Skeletal muscle tissue (tissue), 4 donors: ENCODE data around the gene OARD1. TPM values are rescaled to one million over a fixed set of nuclear protein-coding genes. Genes with fewer than 3 reads are reported as not detected.

ENCODE experiments used
- H3K27ac ChIP-seq: one replicate; pipeline ENCODE4 v1.7.0; 2013; ENCODE audit warnings: mild to moderate bottlenecking, low read depth, low read length, inconsistent platforms
- H3K27me3 ChIP-seq, 3 donors: one replicate each; pipeline ENCODE4 v1.7.0; 2013; ENCODE audit warnings: low read length in 3 of 3; ENCODE audit not compliant: control insufficient read depth in 3 of 3, insufficient read depth in 3 of 3
- H3K36me3 ChIP-seq, 3 donors: one replicate each; pipeline ENCODE4 v1.7.0; 2013; ENCODE audit warnings: low read length in 3 of 3; ENCODE audit not compliant: control insufficient read depth in 3 of 3, insufficient read depth in 3 of 3
- H3K4me1 ChIP-seq, 3 donors: one replicate each; pipeline ENCODE4 v1.7.0; 2013; ENCODE audit warnings: low read length in 3 of 3, mild to moderate bottlenecking in 3 of 3; ENCODE audit not compliant: control insufficient read depth in 3 of 3, insufficient read depth in 3 of 3
- H3K4me3 ChIP-seq, 3 donors: one replicate each; pipeline ENCODE4 v1.7.0; 2013; ENCODE audit warnings: low read length in 3 of 3
- H3K9ac ChIP-seq, 3 donors: one replicate each; pipeline ENCODE4 v1.7.0; 2013; ENCODE audit warnings: low read length in 3 of 3, mild to moderate bottlenecking in 3 of 3, moderate library complexity in 2 of 3, low read depth in 1 of 3
- H3K9me3 ChIP-seq, 3 donors: one replicate each; pipeline ENCODE4 v1.7.0; 2013; ENCODE audit warnings: low read length in 3 of 3; ENCODE audit not compliant: control insufficient read depth in 3 of 3
- total RNA-seq: library from RNA; depleted of rRNA; stranded (reverse); fragments of >200 nt; gene quantifications from one replicate; pipeline ENCODE4 v1.2.3, GENCODE V29; 2014
- donor health status: Osteomylitis.

OARD1 gene
- total RNA-seq, 1 donor from 2014 or later = 10.4 TPM

DNA sequence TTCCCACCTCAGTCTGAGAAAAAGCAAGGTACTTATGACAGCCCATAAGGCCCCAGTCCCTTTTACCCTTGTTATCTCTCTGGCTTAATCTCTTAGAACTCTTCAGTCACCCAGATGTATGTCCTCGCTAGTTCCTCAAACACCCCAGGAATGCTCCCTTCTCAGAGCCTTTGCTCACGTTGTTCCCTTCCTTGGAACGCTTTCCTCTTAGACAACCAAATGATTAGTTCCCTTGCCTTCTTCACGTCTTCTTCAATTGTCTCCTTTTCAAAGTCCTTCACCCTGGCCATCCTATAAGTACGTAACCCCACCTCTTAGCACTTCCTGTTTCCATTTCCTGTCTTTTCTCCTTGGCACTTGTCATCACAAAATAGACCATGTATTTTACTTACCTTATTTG is 20.3 kb downstream of the OARD1 start:
- Histone ChIP-seq H3K36me3 (peaks cover 8 to 30% (median 10%) of the 10 kb centered on the region in 3 donors), H3K9ac (peak overlapping the region; percentile 2 to 73 (median 29)), H3K27ac (peak overlapping the region; percentile 94), H3K9me3 (no peaks in the 10 kb centered on the region), H3K4me1 (peaks cover 52 to 65% (median 55%) of the 10 kb centered on the region in 3 donors), H3K27me3 (no peaks in the 10 kb centered on the region), H3K4me3 (peak overlapping the region in 1 of 3 donors; percentile 2)

DNA sequence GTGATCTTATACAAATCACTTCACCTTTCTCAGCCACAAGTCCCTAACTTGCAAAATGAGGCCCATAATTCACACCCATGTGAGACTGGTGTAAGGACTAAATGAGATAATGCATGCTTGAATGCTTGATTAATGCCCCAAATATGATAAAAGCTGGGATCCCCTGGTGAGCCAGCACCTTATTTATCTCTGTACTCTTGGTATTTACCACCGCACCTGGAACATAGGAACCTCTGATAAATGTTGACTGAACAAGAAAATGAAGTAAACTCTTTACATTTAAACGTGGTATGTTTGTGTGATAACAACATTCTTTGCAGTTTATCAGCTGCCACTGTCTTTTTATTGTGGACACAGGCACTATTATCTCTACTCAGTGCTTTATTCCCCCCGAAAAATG is 21.6 kb downstream of the OARD1 start:
- H3K4me1 ChIP-seq = peaks cover 62 to 73% (median 64%) of the 10 kb centered on the region in 3 donors
- H3K9ac ChIP-seq = peak overlapping the region in 1 of 3 donors; percentile 35
- peak overlapping the region in 1 of 3 donors; percentile 44 for H3K4me3 ChIP-seq
- peaks cover 3 to 20% (median 5%) of the 10 kb centered on the region in 3 donors for H3K36me3 ChIP-seq
- H3K27me3 ChIP-seq = no peaks in the 10 kb centered on the region
- H3K27ac ChIP-seq = no peak overlapping the region
- H3K9me3 ChIP-seq = no peaks in the 10 kb centered on the region

DNA sequence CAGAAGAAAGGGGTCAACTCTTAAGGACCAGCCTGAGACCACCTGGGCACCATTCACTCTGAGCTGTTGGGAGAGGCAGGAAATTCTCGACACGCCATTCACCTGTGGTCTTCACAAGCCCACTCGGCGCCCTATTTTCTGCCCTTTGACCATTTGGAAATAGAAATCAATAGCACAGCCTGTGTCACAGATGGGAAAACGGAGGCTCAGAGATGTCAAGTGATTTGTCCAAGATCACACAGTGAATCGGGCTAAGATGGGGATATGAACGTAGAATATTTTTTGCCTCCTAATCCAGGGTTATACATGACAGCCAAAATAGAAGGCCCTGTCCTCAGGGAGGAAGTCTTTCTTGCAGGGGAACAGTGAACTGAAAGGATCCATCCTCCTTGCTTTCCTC is 22.2 kb downstream of the OARD1 start:
- peak overlapping the region; percentile 35 to 69 (median 45) for H3K9ac ChIP-seq
- H3K4me1 ChIP-seq = peaks cover 62 to 75% (median 69%) of the 10 kb centered on the region in 3 donors
- H3K27me3 ChIP-seq = no peaks in the 10 kb centered on the region
- no peaks in the 10 kb centered on the region for H3K9me3 ChIP-seq
- H3K36me3 ChIP-seq = peaks cover 0 to 15% (median 3%) of the 10 kb centered on the region in 3 donors
- H3K27ac ChIP-seq = peak overlapping the region; percentile 79
- H3K4me3 ChIP-seq = peak overlapping the region; percentile 26 to 44 (median 35)

DNA sequence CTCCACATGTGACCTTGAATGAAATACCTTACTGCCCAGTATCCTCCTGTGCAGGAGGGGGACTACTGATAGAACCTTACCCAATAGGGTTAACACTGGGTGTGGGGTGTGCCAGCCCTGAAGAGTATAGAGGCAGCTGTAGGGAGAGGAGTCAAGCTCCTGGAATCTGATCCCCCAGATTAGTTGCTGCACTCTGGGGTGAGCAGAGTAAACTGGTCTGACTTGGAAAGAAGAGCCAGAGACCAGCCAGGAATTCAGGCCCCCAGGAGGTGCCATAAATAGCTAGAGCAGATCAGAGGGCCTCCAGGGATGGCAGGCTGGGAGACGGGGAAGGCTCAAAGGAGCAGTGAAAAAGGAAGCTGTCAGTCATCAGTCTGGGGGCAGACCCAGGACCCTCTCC is 22.6 kb downstream of the OARD1 start:
- peak overlapping the region; percentile 79 for H3K27ac ChIP-seq
- H3K4me1 ChIP-seq = peaks cover 62 to 75% (median 69%) of the 10 kb centered on the region in 3 donors
- H3K36me3 ChIP-seq = peaks cover 0 to 10% (median 0%) of the 10 kb centered on the region in 3 donors
- peak overlapping the region; percentile 35 to 69 (median 45) for H3K9ac ChIP-seq
- H3K27me3 ChIP-seq = no peaks in the 10 kb centered on the region
- H3K4me3 ChIP-seq = peak overlapping the region; percentile 26 to 44 (median 35)
- H3K9me3 ChIP-seq = no peaks in the 10 kb centered on the region

DNA sequence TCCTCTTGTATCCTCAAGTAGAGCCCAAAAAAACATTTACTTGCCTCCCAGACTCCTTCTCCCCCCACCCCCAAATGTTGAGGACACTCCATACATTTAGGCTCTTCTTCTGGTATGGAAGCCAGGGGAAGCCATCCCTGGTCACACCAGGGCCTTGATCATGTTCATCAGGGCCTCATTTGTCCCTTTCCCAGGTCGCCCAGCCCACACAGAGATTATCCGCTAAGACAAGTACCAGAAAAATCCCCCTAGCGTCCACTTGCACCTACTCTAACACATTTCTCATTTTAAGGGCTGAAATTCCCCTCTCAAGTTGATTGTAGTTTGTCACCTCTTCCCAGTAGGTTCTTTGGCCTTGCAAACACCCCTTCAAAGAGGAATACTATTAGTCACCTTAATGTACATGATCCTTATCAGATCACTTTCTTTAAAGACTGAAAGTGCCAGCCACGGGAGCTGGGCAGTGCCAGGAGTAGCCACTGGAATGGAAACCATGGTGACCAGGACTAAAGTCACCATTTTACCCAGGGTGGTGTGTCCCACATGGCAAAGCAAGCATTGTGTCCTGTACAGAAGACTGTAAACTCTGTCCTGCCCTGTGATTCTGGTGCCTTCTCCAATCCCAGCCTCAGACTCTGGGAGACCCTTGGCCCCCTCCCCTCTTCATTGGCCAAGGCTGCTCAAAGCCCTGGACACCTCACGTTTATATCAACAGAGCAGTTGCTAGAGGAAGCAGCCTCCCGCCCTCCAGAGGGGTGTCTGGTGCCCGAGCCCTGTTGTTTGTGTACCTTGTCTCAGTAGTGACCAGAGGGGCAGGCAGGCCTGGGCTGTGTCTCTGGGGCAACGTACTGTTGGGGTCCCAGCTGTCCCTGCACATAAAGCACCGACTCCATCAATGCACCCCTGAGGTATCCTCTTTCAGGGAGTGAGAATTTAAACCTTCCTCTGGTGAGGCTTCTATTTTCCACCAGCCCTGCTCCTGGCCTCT is 24.1 kb downstream of the OARD1 start:
- Histone ChIP-seq H3K9me3 (no peaks in the 10 kb centered on the region), H3K36me3 (no peaks in the 10 kb centered on the region), H3K4me1 (peaks cover 62 to 75% (median 69%) of the 10 kb centered on the region in 3 donors), H3K4me3 (no peak overlapping the region), H3K27me3 (no peaks in the 10 kb centered on the region), H3K27ac (peak overlapping the region; percentile 79), H3K9ac (peak overlapping the region in 2 of 3 donors; percentile 35 to 57)

DNA sequence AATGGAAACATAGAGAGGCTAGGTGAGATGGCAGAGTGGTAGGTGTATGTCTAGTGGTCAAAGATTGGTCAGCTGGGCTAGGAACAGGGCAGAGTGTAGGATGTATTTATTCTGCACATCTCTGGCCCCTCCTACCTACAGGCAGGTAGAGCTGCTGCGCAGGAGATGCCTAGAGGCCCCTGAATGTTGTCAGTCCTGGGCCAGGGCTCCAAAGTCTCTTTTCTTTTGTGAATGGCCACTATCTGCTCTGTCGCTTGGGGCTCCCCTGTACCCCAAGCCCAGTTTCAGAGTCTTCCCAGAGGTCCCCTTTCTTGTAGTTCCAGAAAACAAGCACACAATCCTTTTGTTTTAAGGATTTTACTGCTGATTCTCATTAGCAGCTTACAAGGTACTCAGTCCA is 24.9 kb downstream of the OARD1 start:
- Histone ChIP-seq H3K27ac (no peak overlapping the region), H3K9me3 (no peaks in the 10 kb centered on the region), H3K4me1 (peaks cover 56 to 69% (median 63%) of the 10 kb centered on the region in 3 donors)

DNA sequence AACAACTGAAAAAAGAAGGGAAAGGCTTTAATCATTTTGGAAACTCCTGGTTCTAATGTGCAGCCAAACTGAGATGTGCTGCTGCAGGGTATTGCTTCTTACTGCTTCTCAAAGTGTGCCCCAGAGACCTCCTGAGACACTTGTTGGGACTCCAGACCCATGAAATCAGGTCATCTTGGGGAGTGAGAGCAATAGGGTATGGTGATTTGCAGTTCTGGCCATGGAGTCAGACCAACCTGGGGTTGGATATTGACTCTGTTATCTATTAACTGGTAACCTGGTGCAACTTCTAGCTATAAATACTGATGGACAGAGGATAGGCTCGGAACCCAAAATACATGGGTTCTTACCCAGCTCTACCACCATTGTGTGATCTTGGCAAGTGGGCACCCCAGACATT is 26.1 kb downstream of the OARD1 start:
- H3K27ac ChIP-seq = no peak overlapping the region
- H3K4me3 ChIP-seq = no peak overlapping the region
- H3K4me1 ChIP-seq = peaks cover 44 to 56% (median 52%) of the 10 kb centered on the region in 3 donors
- no peaks in the 10 kb centered on the region for H3K9me3 ChIP-seq
- H3K27me3 ChIP-seq = no peaks in the 10 kb centered on the region
- H3K36me3 ChIP-seq = no peaks in the 10 kb centered on the region
- no peak overlapping the region for H3K9ac ChIP-seq

More for the DNA sequence above, 24.9 kb downstream of the OARD1 start:
- no peak overlapping the region for H3K9ac ChIP-seq
- no peaks in the 10 kb centered on the region for H3K36me3 ChIP-seq
- H3K4me3 ChIP-seq = no peak overlapping the region
- no peaks in the 10 kb centered on the region for H3K27me3 ChIP-seq

DNA sequence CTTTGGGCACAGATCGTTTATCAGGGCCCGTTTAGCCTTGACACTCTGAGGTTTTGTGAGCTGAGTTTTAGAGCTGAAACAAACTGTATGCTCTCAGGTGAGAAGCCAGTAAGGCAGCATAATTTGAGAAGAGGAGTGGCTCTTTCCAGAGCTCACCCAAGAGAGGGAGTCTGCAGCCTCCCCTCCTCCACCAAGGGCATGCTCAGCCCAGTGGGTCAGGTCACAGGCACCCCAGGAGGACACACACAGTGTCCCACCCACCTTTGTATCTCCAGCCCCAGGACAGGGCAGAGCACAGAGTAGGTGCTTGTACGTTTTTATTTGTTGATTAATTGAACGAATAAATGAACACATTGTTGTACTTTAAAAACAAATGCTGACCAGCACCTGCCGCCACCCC is 26.5 kb downstream of the OARD1 start:
- peaks cover 42 to 54% (median 52%) of the 10 kb centered on the region in 3 donors for H3K4me1 ChIP-seq
- no peaks in the 10 kb centered on the region for H3K9me3 ChIP-seq
- H3K27me3 ChIP-seq = no peaks in the 10 kb centered on the region
- no peak overlapping the region for H3K9ac ChIP-seq
- H3K4me3 ChIP-seq = no peak overlapping the region
- no peaks in the 10 kb centered on the region for H3K36me3 ChIP-seq
- no peak overlapping the region for H3K27ac ChIP-seq

DNA sequence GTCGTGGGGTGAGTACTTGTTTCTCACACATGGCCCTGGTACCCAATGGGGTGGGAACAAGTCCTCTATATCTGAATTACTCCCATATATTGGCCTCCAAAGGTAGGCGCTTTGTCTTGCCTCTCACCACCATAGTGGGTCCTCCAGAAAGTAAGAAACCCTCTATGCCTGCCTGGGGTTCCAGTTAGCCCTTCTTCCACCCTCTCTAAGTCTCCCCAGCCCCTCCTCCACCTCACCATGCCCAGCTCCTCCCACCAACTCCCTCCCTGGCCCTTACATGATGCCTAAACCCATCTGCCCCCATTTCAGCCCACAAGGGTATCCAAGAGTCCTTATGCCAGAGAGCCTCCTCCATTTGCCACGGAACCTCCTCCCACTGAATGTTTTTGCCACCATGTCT is 29.0 kb downstream of the OARD1 start:
- no peaks in the 10 kb centered on the region for H3K36me3 ChIP-seq
- H3K9me3 ChIP-seq = no peaks in the 10 kb centered on the region
- no peaks in the 10 kb centered on the region for H3K27me3 ChIP-seq
- no peak overlapping the region for H3K9ac ChIP-seq
- no peak overlapping the region for H3K27ac ChIP-seq
- no peak overlapping the region for H3K4me3 ChIP-seq
- H3K4me1 ChIP-seq = peaks cover 23 to 48% (median 28%) of the 10 kb centered on the region in 3 donors
